ENCODE results near the gene SDK2.

The SDK2 gene

GRCh38 chr17:73399056-73399455, 245.2 kb downstream of the SDK2 start:
- Histone ChIP-seq H3K36me3 (ENCODE audit: control insufficient read depth, low read length) (no peaks in the 10 kb centered on the region), H4K20me1 (ENCODE audit: control insufficient read depth, insufficient read depth, low read depth, low read length) (no peaks in the 10 kb centered on the region), H3K4me1 (ENCODE audit: control insufficient read depth, low read length) (peaks cover 3% of the 10 kb centered on the region; the same call in 1 of the 2 replicates), H3K27me3 (ENCODE audit: control insufficient read depth, low read length) (no peaks in the 10 kb centered on the region), H3K4me2 (ENCODE audit: low read length) (no peak overlapping the region), H3K27ac (ENCODE audit: low read depth, low read length) (no peak overlapping the region), H3K9me3 (ENCODE audit: control insufficient read depth, insufficient read depth, low read length) (no peaks in the 10 kb centered on the region), H3K9me2 (replicated peaks; ENCODE audit: control insufficient read depth, low read length) (no peaks in the 10 kb centered on the region), H3K79me2 (ENCODE audit: control insufficient read depth, low read length) (no peaks in the 10 kb centered on the region), H3K4me3 (ENCODE audit: low read length) (no peak overlapping the region), H3F3A (ENCODE audit: control insufficient read depth, insufficient read depth) (no peaks in the 10 kb centered on the region)
- TF ChIP-seq CTCF (IDR thresholded peaks at IDR 0.05; ENCODE audit: low read depth, low read length, poor library complexity, severe bottlenecking) (no peak), EZH2phosphoT487 (IDR thresholded peaks at IDR 0.05; ENCODE audit: borderline replicate concordance, low read length) (no peak)

- no peaks in the 10 kb centered on the region for H3K36me3 ChIP-seq (ENCODE audit: control insufficient read depth, low read length)
- no peaks in the 10 kb centered on the region for H3K9me3 ChIP-seq (ENCODE audit: control insufficient read depth, insufficient read depth, low read length)
- H4K20me1 ChIP-seq (ENCODE audit: control insufficient read depth, insufficient read depth, low read depth, low read length): no peaks in the 10 kb centered on the region
- TF ChIP-seq CTCF (IDR thresholded peaks at IDR 0.05; ENCODE audit: low read depth, low read length, poor library complexity, severe bottlenecking): no peak
- TF ChIP-seq EZH2phosphoT487 (IDR thresholded peaks at IDR 0.05; ENCODE audit: borderline replicate concordance, low read length): no peak
- no peak overlapping the region for H3K27ac ChIP-seq (ENCODE audit: low read depth, low read length)
- H3F3A ChIP-seq (ENCODE audit: control insufficient read depth, insufficient read depth): no peaks in the 10 kb centered on the region
- H3K79me2 ChIP-seq (ENCODE audit: control insufficient read depth, low read length): no peaks in the 10 kb centered on the region
- H3K4me2 ChIP-seq (ENCODE audit: low read length): no peak overlapping the region
- H3K27me3 ChIP-seq (ENCODE audit: control insufficient read depth, low read length): no peaks in the 10 kb centered on the region
- H3K4me3 ChIP-seq (ENCODE audit: low read length): no peak overlapping the region
- no peaks in the 10 kb centered on the region for H3K9me2 ChIP-seq (replicated peaks; ENCODE audit: control insufficient read depth, low read length)
- H3K4me1 ChIP-seq (ENCODE audit: control insufficient read depth, low read length): peaks cover 3% of the 10 kb centered on the region; the same call in 1 of the 2 replicates
Observed at GRCh38 chr17:73397856-73398540, 246.2 kb downstream of the SDK2 start.

GRCh38 chr17:73397278-73397826, 246.9 kb downstream of the SDK2 start:
- no peak overlapping the region for H3K4me3 ChIP-seq (ENCODE audit: low read length)

More at GRCh38 chr17:73397278-73397826, 246.9 kb downstream of the SDK2 start:
- Histone ChIP-seq H3K36me3 (ENCODE audit: control insufficient read depth, low read length) (no peaks in the 10 kb centered on the region), H3K27ac (ENCODE audit: low read depth, low read length) (no peak overlapping the region), H3K4me2 (ENCODE audit: low read length) (no peak overlapping the region), H4K20me1 (ENCODE audit: control insufficient read depth, insufficient read depth, low read depth, low read length) (no peaks in the 10 kb centered on the region), H3K79me2 (ENCODE audit: control insufficient read depth, low read length) (no peaks in the 10 kb centered on the region), H3K9me2 (replicated peaks; ENCODE audit: control insufficient read depth, low read length) (no peaks in the 10 kb centered on the region), H3F3A (ENCODE audit: control insufficient read depth, insufficient read depth) (no peaks in the 10 kb centered on the region), H3K4me1 (ENCODE audit: control insufficient read depth, low read length) (peaks cover 3% of the 10 kb centered on the region; the same call in 1 of the 2 replicates), H3K9me3 (ENCODE audit: control insufficient read depth, insufficient read depth, low read length) (no peaks in the 10 kb centered on the region), H3K27me3 (ENCODE audit: control insufficient read depth, low read length) (no peaks in the 10 kb centered on the region)
- TF ChIP-seq CTCF (IDR thresholded peaks at IDR 0.05; ENCODE audit: low read depth, low read length, poor library complexity, severe bottlenecking) (no peak), EZH2phosphoT487 (IDR thresholded peaks at IDR 0.05; ENCODE audit: borderline replicate concordance, low read length) (no peak)

All from DOHH2 (cell line).